ENCODE results near the gene TAF15. TPM values are rescaled to one million over a fixed set of nuclear protein-coding genes. Genes with fewer than 3 reads are reported as not detected.

TAF15 gene
- total and polyA plus RNA-seq, 2 of the 13 experiments (the other 11 are each of a cell fraction or from before 2014, with no cell fraction given), result 25.2 to 26.5 TPM

DNA sequence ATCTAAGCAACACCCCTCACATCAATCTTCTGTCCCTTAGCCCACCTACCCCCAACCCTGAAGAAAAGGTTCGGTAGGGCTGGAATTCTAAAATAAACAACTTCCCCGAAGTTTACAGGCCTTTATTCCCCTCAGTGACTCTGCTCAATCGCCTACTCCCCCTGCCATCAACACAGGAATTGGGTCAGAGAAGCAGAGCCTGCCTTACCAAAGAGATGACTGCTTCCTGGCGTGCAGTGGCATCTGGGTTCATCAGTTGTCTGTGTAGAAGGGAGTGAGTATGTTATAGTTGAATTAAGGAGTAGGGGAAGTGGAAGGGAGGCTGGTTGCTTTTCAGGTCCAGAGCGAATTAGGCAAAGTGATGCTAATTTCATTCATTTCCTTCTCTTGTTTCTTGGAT lies 46.7 kb downstream of the TAF15 start (continued):
- TF ChIP-seq BRF2 (CRISPR knock-in tag; IDR thresholded peaks at IDR 0.05), result no peak

DNA sequence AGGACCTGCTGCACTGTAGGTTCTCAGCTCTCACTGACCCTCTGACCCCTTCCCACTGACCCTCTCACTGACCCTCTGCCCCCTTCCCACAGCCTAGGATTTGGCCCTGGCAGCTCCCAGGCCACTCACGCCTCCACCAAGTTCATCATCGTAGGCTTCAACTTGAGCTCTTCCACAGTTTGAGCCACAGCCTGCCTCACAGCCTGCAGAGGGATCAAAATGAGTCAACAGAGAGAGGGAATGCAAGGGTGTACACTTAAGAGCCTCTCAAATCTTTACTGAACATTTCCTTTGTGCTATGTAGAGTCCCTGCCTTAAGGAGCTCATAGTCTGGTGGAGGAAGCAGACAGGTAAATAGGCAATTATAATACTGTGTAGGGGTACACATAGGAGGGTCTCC lies 47.3 kb downstream of the TAF15 start:
- ATAC-seq (no peak), FAIRE-seq (no peak), DNase-seq (ENCODE audit: low spot score) (no peak)
- Histone ChIP-seq H4K20me1 (ENCODE audit: insufficient read depth, low read length) (no peaks in the 10 kb centered on the region), H2AFZ (ENCODE audit: low read length) (no peak overlapping the region), H3K36me3 (replicated peaks in 1 of 2; ENCODE audit: control insufficient read depth in 1 of 2, insufficient read depth in 2 of 2, low read length in 2 of 2) (no peaks in the 10 kb centered on the region), H3K4me2 (ENCODE audit: low read depth, low read length) (no peak overlapping the region), H3K27ac (ENCODE audit: extremely low read length, insufficient read depth, low read length) (no peak overlapping the region), H3K27me3 (ENCODE audit: control insufficient read depth in 1 of 2, insufficient read depth in 2 of 2, low read length in 2 of 2) (no peaks in the 10 kb centered on the region), H3K4me3 (replicated peaks in 1 of 3; ENCODE audit: insufficient read depth in 1 of 3, low read depth in 2 of 3, low read length in 3 of 3) (no peak overlapping the region), H3K4me1 (ENCODE audit: insufficient read depth, low read length) (peaks cover 7% of the 10 kb centered on the region; the same call in 1 of the 2 replicates), H3K9ac (ENCODE audit: insufficient read depth, low read depth, low read length) (no peak overlapping the region), H3K79me2 (ENCODE audit: insufficient read depth, low read length) (no peaks in the 10 kb centered on the region), H3K9me3 (ENCODE audit: low read length) (no peaks in the 10 kb centered on the region)
- in situ Hi-C loops (cut with HindIII; ENCODE audit: extremely low pct_ligation_motif_present, low pct_unique_long_range_greater_than_20kb) (no loop called here), intact Hi-C loops (cut with micrococcal nuclease; ENCODE audit: unreplicated experiment) (no loop called here)
- POLR2A ChIA-PET, result no interaction called here
- CTCF ChIA-PET (ENCODE audit: low intra/inter-chr PET ratio, low total read pairs), result no interaction called here
- BruUV-seq (replicated peaks), result no TSS peak
- WGBS (ENCODE audit: low lambda C conversion rate), result 90% methylated on average over 2 of the region's 2 CpGs
- no peak for TF ChIP-seq IKZF1 (IDR thresholded peaks at IDR 0.05)
- TF ChIP-seq SATB2 (CRISPR knock-in tag; IDR thresholded peaks at IDR 0.05), result no peak
- no peak for TF ChIP-seq SRF (IDR thresholded peaks at IDR 0.05; ENCODE audit: low read depth, low read length)
- no peak for TF ChIP-seq BCLAF1 (IDR thresholded peaks at IDR 0.05)
- TF ChIP-seq PAF1 (CRISPR knock-in tag; IDR thresholded peaks at IDR 0.05), result no peak
- TF ChIP-seq, protein P1, sequence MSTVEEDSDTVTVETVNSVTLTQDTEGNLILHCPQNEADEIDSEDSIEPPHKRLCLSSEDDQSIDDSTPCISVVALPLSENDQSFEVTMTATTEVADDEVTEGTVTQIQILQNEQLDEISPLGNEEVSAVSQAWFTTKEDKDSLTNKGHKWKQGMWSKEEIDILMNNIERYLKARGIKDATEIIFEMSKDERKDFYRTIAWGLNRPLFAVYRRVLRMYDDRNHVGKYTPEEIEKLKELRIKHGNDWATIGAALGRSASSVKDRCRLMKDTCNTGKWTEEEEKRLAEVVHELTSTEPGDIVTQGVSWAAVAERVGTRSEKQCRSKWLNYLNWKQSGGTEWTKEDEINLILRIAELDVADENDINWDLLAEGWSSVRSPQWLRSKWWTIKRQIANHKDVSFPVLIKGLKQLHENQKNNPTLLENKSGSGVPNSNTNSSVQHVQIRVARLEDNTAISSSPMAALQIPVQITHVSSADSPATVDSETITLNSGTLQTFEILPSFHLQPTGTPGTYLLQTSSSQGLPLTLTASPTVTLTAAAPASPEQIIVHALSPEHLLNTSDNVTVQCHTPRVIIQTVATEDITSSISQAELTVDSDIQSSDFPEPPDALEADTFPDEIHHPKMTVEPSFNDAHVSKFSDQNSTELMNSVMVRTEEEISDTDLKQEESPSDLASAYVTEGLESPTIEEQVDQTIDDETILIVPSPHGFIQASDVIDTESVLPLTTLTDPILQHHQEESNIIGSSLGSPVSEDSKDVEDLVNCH (CRISPR knock-in tag; IDR thresholded peaks at IDR 0.05), result no peak
- TF ChIP-seq, protein P2, sequence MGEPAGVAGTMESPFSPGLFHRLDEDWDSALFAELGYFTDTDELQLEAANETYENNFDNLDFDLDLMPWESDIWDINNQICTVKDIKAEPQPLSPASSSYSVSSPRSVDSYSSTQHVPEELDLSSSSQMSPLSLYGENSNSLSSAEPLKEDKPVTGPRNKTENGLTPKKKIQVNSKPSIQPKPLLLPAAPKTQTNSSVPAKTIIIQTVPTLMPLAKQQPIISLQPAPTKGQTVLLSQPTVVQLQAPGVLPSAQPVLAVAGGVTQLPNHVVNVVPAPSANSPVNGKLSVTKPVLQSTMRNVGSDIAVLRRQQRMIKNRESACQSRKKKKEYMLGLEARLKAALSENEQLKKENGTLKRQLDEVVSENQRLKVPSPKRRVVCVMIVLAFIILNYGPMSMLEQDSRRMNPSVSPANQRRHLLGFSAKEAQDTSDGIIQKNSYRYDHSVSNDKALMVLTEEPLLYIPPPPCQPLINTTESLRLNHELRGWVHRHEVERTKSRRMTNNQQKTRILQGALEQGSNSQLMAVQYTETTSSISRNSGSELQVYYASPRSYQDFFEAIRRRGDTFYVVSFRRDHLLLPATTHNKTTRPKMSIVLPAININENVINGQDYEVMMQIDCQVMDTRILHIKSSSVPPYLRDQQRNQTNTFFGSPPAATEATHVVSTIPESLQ (CRISPR knock-in tag; conservative IDR thresholded peaks at IDR 0.05), result no peak
- TF ChIP-seq, protein P3, sequence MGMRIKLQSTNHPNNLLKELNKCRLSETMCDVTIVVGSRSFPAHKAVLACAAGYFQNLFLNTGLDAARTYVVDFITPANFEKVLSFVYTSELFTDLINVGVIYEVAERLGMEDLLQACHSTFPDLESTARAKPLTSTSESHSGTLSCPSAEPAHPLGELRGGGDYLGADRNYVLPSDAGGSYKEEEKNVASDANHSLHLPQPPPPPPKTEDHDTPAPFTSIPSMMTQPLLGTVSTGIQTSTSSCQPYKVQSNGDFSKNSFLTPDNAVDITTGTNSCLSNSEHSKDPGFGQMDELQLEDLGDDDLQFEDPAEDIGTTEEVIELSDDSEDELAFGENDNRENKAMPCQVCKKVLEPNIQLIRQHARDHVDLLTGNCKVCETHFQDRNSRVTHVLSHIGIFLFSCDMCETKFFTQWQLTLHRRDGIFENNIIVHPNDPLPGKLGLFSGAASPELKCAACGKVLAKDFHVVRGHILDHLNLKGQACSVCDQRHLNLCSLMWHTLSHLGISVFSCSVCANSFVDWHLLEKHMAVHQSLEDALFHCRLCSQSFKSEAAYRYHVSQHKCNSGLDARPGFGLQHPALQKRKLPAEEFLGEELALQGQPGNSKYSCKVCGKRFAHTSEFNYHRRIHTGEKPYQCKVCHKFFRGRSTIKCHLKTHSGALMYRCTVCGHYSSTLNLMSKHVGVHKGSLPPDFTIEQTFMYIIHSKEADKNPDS (CRISPR knock-in tag; IDR thresholded peaks at IDR 0.05), result no peak
- no peak for TF ChIP-seq NFRKB (IDR thresholded peaks at IDR 0.05)
- no peak for TF ChIP-seq ZNF781 (CRISPR knock-in tag; IDR thresholded peaks at IDR 0.05; ENCODE audit: borderline replicate concordance, not compliant biosample characterization)
- no peak for TF ChIP-seq MIER3 (CRISPR knock-in tag; IDR thresholded peaks at IDR 0.05; ENCODE audit: borderline replicate concordance)
- TF ChIP-seq ATF1 (CRISPR knock-in tag; IDR thresholded peaks at IDR 0.05), result no peak

Data from HepG2 (cell line).